H4 (cell line): ENCODE results near the gene TRMU. TPM values are rescaled to one million over a fixed set of nuclear protein-coding genes. Genes with fewer than 3 reads are reported as not detected.

Experiments
- DNase-seq: peaks from one replicate; pipeline ENCODE4 v3.0.0-alpha.2; 2015; ENCODE audit warnings: low spot score
- total RNA-seq: library from RNA; depleted of rRNA; stranded (reverse); fragments of >200 nt; shearing (Covaris generic); gene quantifications from 2 replicates; pipeline ENCODE4 v1.2.3, GENCODE V29; 2014; rRNA removed

Gene TRMU, protein sequence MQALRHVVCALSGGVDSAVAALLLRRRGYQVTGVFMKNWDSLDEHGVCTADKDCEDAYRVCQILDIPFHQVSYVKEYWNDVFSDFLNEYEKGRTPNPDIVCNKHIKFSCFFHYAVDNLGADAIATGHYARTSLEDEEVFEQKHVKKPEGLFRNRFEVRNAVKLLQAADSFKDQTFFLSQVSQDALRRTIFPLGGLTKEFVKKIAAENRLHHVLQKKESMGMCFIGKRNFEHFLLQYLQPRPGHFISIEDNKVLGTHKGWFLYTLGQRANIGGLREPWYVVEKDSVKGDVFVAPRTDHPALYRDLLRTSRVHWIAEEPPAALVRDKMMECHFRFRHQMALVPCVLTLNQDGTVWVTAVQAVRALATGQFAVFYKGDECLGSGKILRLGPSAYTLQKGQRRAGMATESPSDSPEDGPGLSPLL
- 37.0 and 39.5 TPM in 2 replicates for total RNA-seq

- DNase-seq = peak; percentile 68
Observed at GRCh38 chr22:46335201-46336118, at the start of gene TRMU. TSS of gene TRMU (plus strand) at chr22:46335714. CDS start at chr22:46335765, 51 bp downstream.

DNA sequence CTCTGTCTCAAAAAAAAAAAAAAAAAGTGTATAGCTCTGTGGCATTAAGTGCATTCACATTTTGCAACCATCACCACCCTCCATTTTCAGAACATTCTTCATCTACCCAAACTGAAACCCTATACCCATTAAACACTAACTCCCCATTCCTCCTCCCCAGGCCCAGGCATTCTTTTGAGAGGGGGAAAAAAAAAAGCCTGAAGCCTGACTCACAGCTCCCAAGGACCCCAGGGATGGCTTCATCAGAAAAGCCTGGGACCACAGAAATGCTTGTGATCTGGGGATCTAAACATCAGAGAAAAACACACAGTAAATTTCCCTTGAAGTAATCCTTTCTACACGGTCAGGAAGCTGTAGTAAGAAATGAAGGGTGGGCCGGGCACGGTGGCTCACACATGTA, 49.5 kb upstream of the TRMU start:
- no peak for DNase-seq

GRCh38 chr22:46286941-46287872, 48.3 kb upstream of the TRMU start:
- DNase-seq = no peak

GRCh38 chr22:46287873-46288751, 47.4 kb upstream of the TRMU start:
- DNase-seq = no peak

- no peak for DNase-seq
Observed at GRCh38 chr22:46288846-46289243, 46.7 kb upstream of the TRMU start.

- DNase-seq = no peak
Observed at GRCh38 chr22:46289244-46289891, 46.1 kb upstream of the TRMU start.

- no peak for DNase-seq
Observed at GRCh38 chr22:46290121-46290842, 45.2 kb upstream of the TRMU start.

- DNase-seq = no peak
Observed at GRCh38 chr22:46290843-46291785, 44.4 kb upstream of the TRMU start.

DNA sequence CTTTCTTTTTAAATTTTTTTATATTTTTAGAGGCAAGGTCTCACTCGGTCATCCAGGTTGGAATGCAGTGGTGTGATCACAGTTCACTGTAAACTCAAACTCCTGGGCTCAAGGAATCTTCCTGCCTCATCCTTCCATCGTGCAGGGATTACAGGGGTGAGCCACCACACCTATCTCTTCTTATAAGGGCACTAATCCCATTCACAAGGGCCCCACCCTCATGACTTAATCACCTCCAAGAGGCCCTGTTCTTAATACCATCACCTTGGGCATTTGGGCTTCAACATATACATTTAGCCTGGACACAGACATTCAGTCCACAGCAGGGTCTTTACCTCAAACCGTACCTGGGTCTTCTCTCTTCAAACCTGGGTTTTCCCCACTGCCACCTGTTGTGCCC, 43.3 kb upstream of the TRMU start:
- no peak for DNase-seq

DNA sequence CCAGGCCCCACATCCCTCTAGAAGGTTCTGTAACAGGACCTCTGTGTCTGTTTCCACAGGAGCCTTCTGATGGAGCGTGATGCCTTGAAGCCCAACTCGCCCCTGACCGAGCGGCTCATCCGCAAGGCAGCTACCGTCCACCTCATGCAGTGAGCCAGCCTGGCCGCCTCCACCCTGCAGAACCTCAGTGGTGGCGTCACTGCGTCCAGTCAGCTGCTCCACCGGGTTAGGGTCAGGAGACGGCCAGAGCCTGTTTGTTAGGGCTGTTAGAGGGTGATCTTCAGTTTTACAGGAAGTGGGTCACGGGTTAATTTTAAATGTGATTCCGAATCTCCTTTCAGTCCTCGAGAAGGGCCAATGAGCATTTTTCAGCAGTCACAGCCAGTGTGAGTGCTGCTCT, 42.8 kb upstream of the TRMU start:
- no peak for DNase-seq

DNA sequence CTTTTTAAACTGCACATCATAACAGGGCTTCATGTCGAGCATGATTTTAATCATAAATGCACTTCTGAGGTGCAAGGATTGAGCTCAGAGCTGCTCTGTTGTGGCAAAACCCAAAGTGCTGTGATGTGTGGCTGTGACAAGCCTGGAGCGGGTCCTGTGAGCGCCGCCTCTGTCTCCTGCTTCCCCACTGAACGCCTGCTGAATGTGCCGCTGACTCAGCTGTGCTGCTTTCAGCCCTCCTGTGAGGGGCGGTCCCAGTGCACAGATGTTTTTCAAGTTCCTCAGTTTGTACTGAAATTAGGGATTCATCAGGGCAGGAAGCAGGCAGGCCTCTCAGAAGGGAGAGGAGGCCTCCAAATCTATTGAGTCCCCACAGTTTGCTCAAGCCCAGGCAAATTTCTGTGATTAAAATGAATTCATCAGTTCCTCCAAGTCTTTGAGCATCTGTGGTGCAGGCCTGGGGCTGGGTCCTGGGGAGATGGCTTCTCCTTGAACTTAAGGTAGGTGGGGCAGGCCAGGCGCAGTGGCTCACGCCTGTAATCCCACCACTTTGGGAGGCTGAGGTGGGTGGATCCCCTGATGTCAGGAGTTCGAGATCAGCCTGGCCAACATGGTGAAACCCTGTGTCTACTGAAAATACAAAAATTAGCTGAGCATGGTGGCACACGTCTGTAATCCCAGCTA, 41.8 kb upstream of the TRMU start:
- DNase-seq = no peak

DNA sequence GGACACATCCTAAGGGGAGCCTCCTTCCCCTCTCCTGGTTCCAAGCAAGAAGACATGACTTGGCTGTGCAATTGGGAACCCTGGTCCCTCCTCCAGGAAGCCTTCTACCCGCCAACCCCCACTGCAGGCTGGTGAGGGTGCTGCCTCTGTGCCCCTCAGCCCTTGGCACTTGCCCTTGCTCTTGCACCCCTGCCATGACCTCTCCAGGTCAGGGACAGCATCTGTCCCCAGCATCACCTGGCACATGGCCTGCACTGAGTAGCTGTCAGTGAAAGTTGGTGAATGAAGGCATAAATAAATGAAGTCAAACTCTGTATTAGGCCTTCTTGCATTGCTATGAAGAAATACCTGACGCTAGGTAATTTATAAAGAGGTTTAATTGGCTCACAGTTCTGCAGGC, 40.7 kb upstream of the TRMU start:
- no peak for DNase-seq

- DNase-seq = no peak
Observed at GRCh38 chr22:46295277-46295971, 40.1 kb upstream of the TRMU start.

- DNase-seq = peak; percentile 97
Observed at GRCh38 chr22:46296257-46297150, 39.0 kb upstream of the TRMU start, which contains the start of gene GTSE1. TSS of gene GTSE1 (plus strand) at chr22:46296870. CDS start at chr22:46297401, 531 bp downstream.

DNA sequence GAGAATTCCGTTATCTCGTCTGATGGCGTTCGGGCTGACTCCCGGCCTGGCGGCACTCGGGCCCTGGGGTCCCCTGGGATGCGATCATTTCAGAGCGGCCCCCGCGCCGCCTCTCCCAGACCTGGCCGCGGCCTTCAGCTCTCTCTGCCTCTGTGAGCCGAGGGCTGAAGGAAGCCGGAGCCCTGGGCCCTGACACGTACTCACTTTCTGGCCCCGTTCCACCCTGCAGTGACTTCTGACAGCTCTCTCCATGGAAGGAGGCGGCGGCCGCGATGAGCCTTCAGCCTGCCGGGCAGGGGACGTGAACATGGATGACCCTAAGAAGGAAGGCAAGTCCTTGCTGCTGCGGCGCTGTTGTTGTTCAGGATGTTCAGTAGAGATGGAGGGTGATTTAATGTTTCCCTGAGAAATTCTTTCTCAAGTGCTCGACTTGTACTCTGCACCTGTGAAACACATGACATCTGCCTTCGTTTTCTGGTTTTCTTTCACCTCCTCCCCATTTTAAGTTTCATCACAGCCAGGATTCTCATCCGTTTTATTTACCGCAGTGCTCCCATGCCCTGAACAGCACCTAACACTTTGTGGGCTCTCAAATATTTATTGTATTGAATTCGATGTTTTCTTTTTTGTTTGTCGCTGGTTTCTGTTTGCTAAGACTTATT, 38.2 kb upstream of the TRMU start:
- DNase-seq = no peak
